ENCODE measurements around the gene PLEKHB2.
"Not testable (repeated sequence)": the region's sequence is repeated elsewhere in the genome, so short reads cannot be mapped to it uniquely, and the experiment has no call there.

The PLEKHB2 gene

GRCh38 chr2:131105156-131105949 is at the start of gene PLEKHB2:
TSS of gene PLEKHB2 (plus strand) at chr2:131105336. CDS start at chr2:131120942, 15,606 bp downstream.
- peak; percentile 90 for DNase-seq

- DNase-seq = no peak
Measured at GRCh38 chr2:131056204-131056931, 48.8 kb upstream of the PLEKHB2 start.

GRCh38 chr2:131056932-131057287 is 48.2 kb upstream of the PLEKHB2 start:
- no peak for DNase-seq

GRCh38 chr2:131058214-131058843 is 46.8 kb upstream of the PLEKHB2 start:
- no peak for DNase-seq

GRCh38 chr2:131058920-131059319 is 46.2 kb upstream of the PLEKHB2 start:
- DNase-seq = no peak

- no peak for DNase-seq
Measured at GRCh38 chr2:131063501-131064283, 41.4 kb upstream of the PLEKHB2 start.

- no peak for DNase-seq
Measured at GRCh38 chr2:131064589-131065512, 40.3 kb upstream of the PLEKHB2 start.

GRCh38 chr2:131067465-131068125 is 37.5 kb upstream of the PLEKHB2 start:
- no peak for DNase-seq

GRCh38 chr2:131068172-131068571 is 37.0 kb upstream of the PLEKHB2 start:
- DNase-seq = not testable (repeated sequence)

- not testable (repeated sequence) for DNase-seq
Measured at GRCh38 chr2:131075578-131075977, 29.6 kb upstream of the PLEKHB2 start.

- no peak for DNase-seq
Measured at GRCh38 chr2:131076707-131077106, 28.4 kb upstream of the PLEKHB2 start.

- no peak for DNase-seq
Measured at GRCh38 chr2:131077182-131077846, 27.8 kb upstream of the PLEKHB2 start.

- no peak for DNase-seq
Measured at GRCh38 chr2:131077966-131078365, 27.2 kb upstream of the PLEKHB2 start.

GRCh38 chr2:131079931-131080330 is 25.2 kb upstream of the PLEKHB2 start:
- not testable (repeated sequence) for DNase-seq

GRCh38 chr2:131081190-131081589 is 23.9 kb upstream of the PLEKHB2 start:
- DNase-seq = no peak

GRCh38 chr2:131085646-131086045 is 19.5 kb upstream of the PLEKHB2 start:
- no peak for DNase-seq

- peak; percentile 43 for DNase-seq
Measured at GRCh38 chr2:131092458-131093005, 12.6 kb upstream of the PLEKHB2 start.

- DNase-seq = peak; percentile 89
Measured at GRCh38 chr2:131093006-131093695, 12.0 kb upstream of the PLEKHB2 start, which contains the start of gene FAM168B. TSS of gene FAM168B (minus strand) at chr2:131093460. CDS start at chr2:131082646, 10,814 bp downstream.

- peak; percentile 12 for DNase-seq
Measured at GRCh38 chr2:131093696-131094462, 11.3 kb upstream of the PLEKHB2 start.
